Liver (tissue), 2 donors: Measurements from ENCODE around the gene EXOC6B.

Source experiments
- YY1 ChIP-seq: IDR thresholded peaks from 2 replicates; pipeline ENCODE4 v1.6.1; 2016; ENCODE audit warnings: antibody characterized with exemption, mild to moderate bottlenecking
- TF ChIP-seq, protein P1 (sequence below): IDR thresholded peaks from 2 replicates; pipeline ENCODE4 v1.6.1; 2016; ENCODE audit warnings: antibody characterized with exemption
- TF ChIP-seq, protein P2 (sequence below): fragments of 150-350 bp; IDR thresholded peaks from 2 replicates; pipeline ENCODE4 v1.5.1; 2017; ENCODE audit warnings: improper control_type of control experiment, low read depth, low read length; ENCODE audit not compliant: missing input control
- donor health status: healthy.

DNA sequence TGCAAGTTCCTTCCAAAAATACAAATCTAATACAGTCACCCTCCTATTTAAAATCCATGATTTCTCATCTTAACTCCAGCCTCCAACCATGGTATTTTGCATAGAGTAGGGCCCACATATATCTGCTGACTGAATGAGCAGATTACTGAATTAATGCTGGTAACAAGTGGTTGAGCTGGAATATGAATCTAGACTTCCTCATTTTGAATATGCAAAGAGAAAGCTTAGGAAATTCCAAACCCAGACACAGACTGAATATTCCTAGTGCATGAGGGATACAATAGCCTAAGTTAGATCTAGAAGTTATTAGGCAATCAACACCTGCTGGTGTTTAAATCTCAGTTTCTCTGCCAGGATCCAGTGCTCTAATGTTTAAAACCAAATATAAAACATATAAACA lies 463.1 kb downstream of the EXOC6B start:
- TF ChIP-seq, protein P1, sequence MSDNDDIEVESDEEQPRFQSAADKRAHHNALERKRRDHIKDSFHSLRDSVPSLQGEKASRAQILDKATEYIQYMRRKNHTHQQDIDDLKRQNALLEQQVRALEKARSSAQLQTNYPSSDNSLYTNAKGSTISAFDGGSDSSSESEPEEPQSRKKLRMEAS: no peak
- TF ChIP-seq, protein P2, sequence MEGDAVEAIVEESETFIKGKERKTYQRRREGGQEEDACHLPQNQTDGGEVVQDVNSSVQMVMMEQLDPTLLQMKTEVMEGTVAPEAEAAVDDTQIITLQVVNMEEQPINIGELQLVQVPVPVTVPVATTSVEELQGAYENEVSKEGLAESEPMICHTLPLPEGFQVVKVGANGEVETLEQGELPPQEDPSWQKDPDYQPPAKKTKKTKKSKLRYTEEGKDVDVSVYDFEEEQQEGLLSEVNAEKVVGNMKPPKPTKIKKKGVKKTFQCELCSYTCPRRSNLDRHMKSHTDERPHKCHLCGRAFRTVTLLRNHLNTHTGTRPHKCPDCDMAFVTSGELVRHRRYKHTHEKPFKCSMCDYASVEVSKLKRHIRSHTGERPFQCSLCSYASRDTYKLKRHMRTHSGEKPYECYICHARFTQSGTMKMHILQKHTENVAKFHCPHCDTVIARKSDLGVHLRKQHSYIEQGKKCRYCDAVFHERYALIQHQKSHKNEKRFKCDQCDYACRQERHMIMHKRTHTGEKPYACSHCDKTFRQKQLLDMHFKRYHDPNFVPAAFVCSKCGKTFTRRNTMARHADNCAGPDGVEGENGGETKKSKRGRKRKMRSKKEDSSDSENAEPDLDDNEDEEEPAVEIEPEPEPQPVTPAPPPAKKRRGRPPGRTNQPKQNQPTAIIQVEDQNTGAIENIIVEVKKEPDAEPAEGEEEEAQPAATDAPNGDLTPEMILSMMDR: no peak
- TF ChIP-seq YY1: no peak
